ENCODE measurements around the gene HS3ST4.

The HS3ST4 gene

DNA sequence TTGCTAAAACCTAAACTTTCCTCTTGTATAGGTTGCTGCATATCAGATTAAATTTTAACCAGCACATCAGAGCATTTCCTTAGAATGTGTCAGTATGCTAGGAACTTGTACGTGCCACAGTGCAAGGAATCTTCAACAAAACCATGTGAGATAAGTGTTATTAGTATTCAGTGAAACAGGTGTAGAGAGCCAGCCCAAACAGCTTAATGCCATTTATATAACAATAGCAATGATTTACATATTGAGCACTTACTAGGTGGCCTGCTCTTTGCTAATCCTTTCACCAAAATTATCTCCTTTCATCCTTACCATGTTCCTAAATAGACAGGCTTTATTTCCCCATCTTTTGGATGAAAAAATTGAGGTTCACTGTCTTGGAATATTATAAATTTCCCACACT is 485.7 kb downstream of the HS3ST4 start:
- no peak overlapping the region for H3K4me3 ChIP-seq (ENCODE audit: low read depth, low read length)
- TF ChIP-seq, protein P1, sequence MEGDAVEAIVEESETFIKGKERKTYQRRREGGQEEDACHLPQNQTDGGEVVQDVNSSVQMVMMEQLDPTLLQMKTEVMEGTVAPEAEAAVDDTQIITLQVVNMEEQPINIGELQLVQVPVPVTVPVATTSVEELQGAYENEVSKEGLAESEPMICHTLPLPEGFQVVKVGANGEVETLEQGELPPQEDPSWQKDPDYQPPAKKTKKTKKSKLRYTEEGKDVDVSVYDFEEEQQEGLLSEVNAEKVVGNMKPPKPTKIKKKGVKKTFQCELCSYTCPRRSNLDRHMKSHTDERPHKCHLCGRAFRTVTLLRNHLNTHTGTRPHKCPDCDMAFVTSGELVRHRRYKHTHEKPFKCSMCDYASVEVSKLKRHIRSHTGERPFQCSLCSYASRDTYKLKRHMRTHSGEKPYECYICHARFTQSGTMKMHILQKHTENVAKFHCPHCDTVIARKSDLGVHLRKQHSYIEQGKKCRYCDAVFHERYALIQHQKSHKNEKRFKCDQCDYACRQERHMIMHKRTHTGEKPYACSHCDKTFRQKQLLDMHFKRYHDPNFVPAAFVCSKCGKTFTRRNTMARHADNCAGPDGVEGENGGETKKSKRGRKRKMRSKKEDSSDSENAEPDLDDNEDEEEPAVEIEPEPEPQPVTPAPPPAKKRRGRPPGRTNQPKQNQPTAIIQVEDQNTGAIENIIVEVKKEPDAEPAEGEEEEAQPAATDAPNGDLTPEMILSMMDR (IDR thresholded peaks at IDR 0.05; ENCODE audit: low read depth, low read length), result no peak

DNA sequence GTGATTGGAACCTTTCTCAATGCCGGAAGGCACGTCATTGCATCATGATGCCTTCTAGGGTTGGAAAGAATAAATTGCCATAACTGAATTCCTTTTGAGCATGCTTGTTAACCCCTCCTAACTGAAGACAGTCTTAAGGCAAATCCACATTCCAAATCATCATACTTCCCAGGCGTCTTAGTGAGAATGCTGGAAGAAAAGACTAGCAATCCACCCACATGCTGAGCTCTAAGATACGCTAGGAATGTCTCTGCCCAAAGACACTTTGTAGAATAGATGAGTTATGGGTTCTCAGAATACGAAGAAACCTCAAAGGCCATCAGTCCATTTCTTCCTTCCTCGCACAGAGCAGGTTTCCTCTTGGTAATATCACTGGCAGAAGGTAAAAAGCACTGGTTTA is 486.5 kb downstream of the HS3ST4 start:
- TF ChIP-seq, protein P1 (IDR thresholded peaks at IDR 0.05; ENCODE audit: low read depth, low read length), result no peak
- H3K4me3 ChIP-seq (ENCODE audit: low read depth, low read length), result no peak overlapping the region

DNA sequence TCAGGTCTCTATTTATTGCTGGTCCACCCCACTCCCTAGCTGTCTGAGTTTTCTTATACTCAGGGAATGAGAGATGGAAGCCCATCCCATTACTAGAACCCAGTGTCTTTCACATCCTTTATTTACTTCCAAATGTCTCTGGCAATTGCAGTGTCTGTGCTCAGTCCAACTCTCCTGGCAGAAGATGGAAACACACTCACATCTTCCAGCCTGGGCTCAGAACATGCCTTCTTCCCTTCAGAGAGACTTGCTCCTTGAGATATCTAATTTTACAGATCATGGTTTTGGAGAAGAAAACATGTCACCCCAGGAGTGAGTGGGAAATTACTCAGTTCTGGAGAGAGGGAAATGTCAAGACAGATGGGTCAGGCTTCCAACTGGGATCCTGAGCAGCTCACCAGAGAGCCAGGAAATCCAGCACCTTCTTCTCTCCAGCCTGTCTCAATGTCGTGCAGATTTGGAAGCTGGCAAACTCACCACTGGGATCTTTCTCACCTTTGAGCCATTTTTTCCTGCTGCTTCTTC is 494.4 kb downstream of the HS3ST4 start:
- TF ChIP-seq, protein P1 (IDR thresholded peaks at IDR 0.05; ENCODE audit: low read depth, low read length), result no peak
- H3K4me3 ChIP-seq (ENCODE audit: low read depth, low read length), result no peak overlapping the region

Data from WI38 (cell line).